ENCODE results near the gene SAV1.

SAV1 gene

GRCh38 chr14:50610465-50610864 is 57.6 kb downstream of the SAV1 start:
- DNase-seq (ENCODE audit: low read depth in 2 of 3, low spot score in 1 of 3), result no peak

- DNase-seq (ENCODE audit: low read depth in 2 of 3, low spot score in 1 of 3), result no peak
These were observed 59.7 kb downstream of the SAV1 start for GRCh38 chr14:50608302-50608851.

GRCh38 chr14:50607761-50608160 is 60.3 kb downstream of the SAV1 start:
- DNase-seq (ENCODE audit: low read depth in 2 of 3, low spot score in 1 of 3), result no peak

- DNase-seq (ENCODE audit: low read depth in 2 of 3, low spot score in 1 of 3), result peak; percentile 29 to 42 (median 36)
These were observed 60.9 kb downstream of the SAV1 start for GRCh38 chr14:50607181-50607580.

GRCh38 chr14:50606468-50606867 is 61.6 kb downstream of the SAV1 start:
- no peak for DNase-seq (ENCODE audit: low read depth in 2 of 3, low spot score in 1 of 3)

GRCh38 chr14:50605766-50606165 is 62.3 kb downstream of the SAV1 start:
- DNase-seq (ENCODE audit: low read depth in 2 of 3, low spot score in 1 of 3), result no peak

- no peak for DNase-seq (ENCODE audit: low read depth in 2 of 3, low spot score in 1 of 3)
These were observed 64.5 kb downstream of the SAV1 start for GRCh38 chr14:50603565-50603964.

- DNase-seq (ENCODE audit: low read depth in 2 of 3, low spot score in 1 of 3), result no peak
These were observed 66.1 kb downstream of the SAV1 start for GRCh38 chr14:50602035-50602434.

GRCh38 chr14:50601394-50601793 is 66.7 kb downstream of the SAV1 start:
- no peak for DNase-seq (ENCODE audit: low read depth in 2 of 3, low spot score in 1 of 3)

GRCh38 chr14:50600849-50601248 is 67.3 kb downstream of the SAV1 start:
- no peak for DNase-seq (ENCODE audit: low read depth in 2 of 3, low spot score in 1 of 3)

- no peak for DNase-seq (ENCODE audit: low read depth in 2 of 3, low spot score in 1 of 3)
These were observed 68.2 kb downstream of the SAV1 start for GRCh38 chr14:50599700-50600444.

- no peak for DNase-seq (ENCODE audit: low read depth in 2 of 3, low spot score in 1 of 3)
These were observed 69.3 kb downstream of the SAV1 start for GRCh38 chr14:50598765-50599164.

GRCh38 chr14:50594577-50595316 is 73.4 kb downstream of the SAV1 start:
- no peak for DNase-seq (ENCODE audit: low read depth in 2 of 3, low spot score in 1 of 3)

- no peak for DNase-seq (ENCODE audit: low read depth in 2 of 3, low spot score in 1 of 3)
These were observed 77.6 kb downstream of the SAV1 start for GRCh38 chr14:50590464-50590863.
